Measurements from ENCODE around the gene KRT81. TPM values are rescaled to one million over a fixed set of nuclear protein-coding genes. Genes with fewer than 3 reads are reported as not detected.
"Not testable (repeated sequence)": the region's sequence is repeated elsewhere in the genome, so short reads cannot be mapped to it uniquely, and the experiment has no call there.

The KRT81 gene
- total and polyA plus RNA-seq, 2 of the 4 experiments (the other 2 are of a cell fraction): under 0.01 to 0.05 TPM

DNA sequence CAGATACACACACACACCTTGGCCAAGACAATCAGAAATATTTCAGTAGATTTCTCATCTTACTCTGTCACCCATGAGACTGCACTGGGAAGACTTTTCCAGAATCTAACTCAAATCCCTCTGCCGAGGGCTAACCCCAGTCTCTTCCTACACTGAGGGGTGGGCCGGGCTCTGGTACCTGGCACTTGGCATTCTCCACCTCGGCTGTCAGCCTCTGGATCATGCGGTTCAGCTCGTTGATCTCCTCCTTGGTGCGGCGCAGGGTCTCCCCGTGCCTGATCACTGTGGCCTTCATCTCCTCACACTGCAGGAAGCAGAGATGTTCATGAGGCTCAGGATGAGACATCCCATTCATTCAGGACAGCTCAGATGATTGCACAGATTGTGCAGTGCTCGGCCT is 25.0 kb upstream of the KRT81 start:
- no TSS peak for BruUV-seq (replicated peaks)
- in situ Hi-C loops (cut with MboI; ENCODE audit: low sequenced_read_pairs) (no loop called here), intact Hi-C loops (cut with micrococcal nuclease) (no loop called here)

DNA sequence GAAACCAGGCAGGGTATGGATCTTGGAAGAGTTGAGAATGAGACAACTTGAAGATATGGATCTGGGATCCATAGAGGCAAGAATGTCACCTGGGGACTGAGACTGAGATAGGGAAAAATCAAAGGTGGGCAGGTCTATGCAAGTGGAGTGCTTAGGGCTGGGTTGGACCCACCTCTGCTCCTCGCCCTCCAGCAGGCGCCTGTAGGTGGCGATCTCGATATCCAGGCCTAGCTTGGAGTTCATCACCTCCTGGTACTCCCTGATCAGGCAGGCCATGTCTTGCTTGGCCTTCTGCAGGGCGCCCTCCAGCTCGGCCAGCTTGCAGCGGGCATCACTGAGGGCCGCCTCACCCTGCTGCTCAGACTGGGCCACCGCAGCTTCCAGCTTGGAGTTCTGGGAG is 24.4 kb upstream of the KRT81 start:
- H2AK9ac ChIP-seq (replicated peaks; ENCODE audit: low read depth, low read length, poor library complexity); H3K9me1 ChIP-seq (ENCODE audit: insufficient read depth, low read length); dilution Hi-C loops (cut with HindIII; ENCODE audit: low sequenced_read_pairs, unreplicated experiment); H3K79me1 ChIP-seq (ENCODE audit: low read depth in 1 of 2, low read length in 2 of 2); H3K4me3 ChIP-seq (ENCODE audit: insufficient read depth, low read depth, low read length); BruUV-seq (replicated peaks); H3K14ac ChIP-seq (replicated peaks; ENCODE audit: low read depth, low read length); H4K91ac ChIP-seq (ENCODE audit: insufficient read depth, low read depth, low read length); H3K36me3 ChIP-seq (ENCODE audit: control insufficient read depth, insufficient read depth, low read length); DNase-seq; H3K4ac ChIP-seq (ENCODE audit: low read depth, low read length); H4K8ac ChIP-seq (ENCODE audit: low read depth in 2 of 2, low read length in 2 of 2); H3K56ac ChIP-seq (ENCODE audit: extremely low read depth, insufficient read depth, low read length); ATAC-seq (ENCODE audit: low read depth); H3K23ac ChIP-seq (ENCODE audit: low read depth, low read length); H3K9me3 ChIP-seq (ENCODE audit: control insufficient read depth, insufficient read depth, low read length); H3K9ac ChIP-seq (ENCODE audit: low read depth, low read length); POLR2A ChIA-PET (ENCODE audit: unreplicated experiment); H4K20me1 ChIP-seq (ENCODE audit: insufficient read depth, low read length); H2BK20ac ChIP-seq (ENCODE audit: low read depth, low read length); intact Hi-C loops (cut with micrococcal nuclease); in situ Hi-C loops (cut with MboI; ENCODE audit: low sequenced_read_pairs); H3K18ac ChIP-seq (ENCODE audit: low read depth, low read length); H2AK5ac ChIP-seq (ENCODE audit: low read depth, low read length); H3K4me1 ChIP-seq (ENCODE audit: control insufficient read depth, insufficient read depth, low read length); H2AFZ ChIP-seq (replicated peaks; ENCODE audit: low read length, poor library complexity); H3K4me2 ChIP-seq (ENCODE audit: low read depth, low read length); H3K27ac ChIP-seq (ENCODE audit: insufficient read depth, low read length); H2BK15ac ChIP-seq (ENCODE audit: low read depth, low read length); H4K5ac ChIP-seq (ENCODE audit: low read depth, low read length); H2BK5ac ChIP-seq (ENCODE audit: low read depth, low read length, poor library complexity, severe bottlenecking); H2BK120ac ChIP-seq (ENCODE audit: low read depth, low read length): not testable (repeated sequence)
- CTCF ChIA-PET: interaction anchor here (0.7 to 1.3 kb wide), 2 partner anchors 9 to 12 kb away, joined by 4 to 9 read pairs; no protein-coding TSS in a partner anchor
- WGBS, 2 experiments (ENCODE audit: extremely low coverage in 2 of 2, insufficient read length in 1 of 2): no CpG with 5 or more reads among the region's 9 CpGs
- peaks cover 70% of the 10 kb centered on the region for H3K27me3 ChIP-seq (ENCODE audit: control insufficient read depth, insufficient read depth, low read length)

More for the DNA sequence above, 25.0 kb upstream of the KRT81 start:
- no peak overlapping the region for H3K23ac ChIP-seq (ENCODE audit: low read depth, low read length)
- no peak overlapping the region for H4K8ac ChIP-seq (ENCODE audit: low read depth in 2 of 2, low read length in 2 of 2)
- H2BK120ac ChIP-seq (ENCODE audit: low read depth, low read length): no peak overlapping the region
- ChIA-PET CTCF (interaction anchor here (0.7 to 1.3 kb wide), 2 partner anchors 9 to 11 kb away, joined by 4 to 9 read pairs; no protein-coding TSS in a partner anchor), POLR2A (ENCODE audit: unreplicated experiment) (no interaction called here)
- no peaks in the 10 kb centered on the region for H3K4me1 ChIP-seq (ENCODE audit: control insufficient read depth, insufficient read depth, low read length)
- no peaks in the 10 kb centered on the region for H3K36me3 ChIP-seq (ENCODE audit: control insufficient read depth, insufficient read depth, low read length)
- no peak overlapping the region for H3K27ac ChIP-seq (ENCODE audit: insufficient read depth, low read length)
- 90% methylated on average over 2 of the region's 9 CpGs; no CpG with 5 or more reads in 1 of the 2 experiments for WGBS, 2 experiments (ENCODE audit: extremely low coverage in 2 of 2, insufficient read length in 1 of 2)
- H3K27me3 ChIP-seq (ENCODE audit: control insufficient read depth, insufficient read depth, low read length): peaks cover 75% of the 10 kb centered on the region
- no peak for ATAC-seq (ENCODE audit: low read depth)
- H4K91ac ChIP-seq (ENCODE audit: insufficient read depth, low read depth, low read length): no peak overlapping the region
- TF ChIP-seq RAD21 (IDR thresholded peaks at IDR 0.05; ENCODE audit: low read length): no peak
- TF ChIP-seq MAFK (IDR thresholded peaks at IDR 0.05; ENCODE audit: low read depth, low read length): no peak
- no peak for TF ChIP-seq BHLHE40 (IDR thresholded peaks at IDR 0.05; ENCODE audit: low read depth, low read length)
- TF ChIP-seq CEBPB (IDR thresholded peaks at IDR 0.05; ENCODE audit: low read depth, low read length): no peak
- TF ChIP-seq NFE2L2 (IDR thresholded peaks at IDR 0.05; ENCODE audit: low read depth, low read length): no peak
- TF ChIP-seq, protein P1, sequence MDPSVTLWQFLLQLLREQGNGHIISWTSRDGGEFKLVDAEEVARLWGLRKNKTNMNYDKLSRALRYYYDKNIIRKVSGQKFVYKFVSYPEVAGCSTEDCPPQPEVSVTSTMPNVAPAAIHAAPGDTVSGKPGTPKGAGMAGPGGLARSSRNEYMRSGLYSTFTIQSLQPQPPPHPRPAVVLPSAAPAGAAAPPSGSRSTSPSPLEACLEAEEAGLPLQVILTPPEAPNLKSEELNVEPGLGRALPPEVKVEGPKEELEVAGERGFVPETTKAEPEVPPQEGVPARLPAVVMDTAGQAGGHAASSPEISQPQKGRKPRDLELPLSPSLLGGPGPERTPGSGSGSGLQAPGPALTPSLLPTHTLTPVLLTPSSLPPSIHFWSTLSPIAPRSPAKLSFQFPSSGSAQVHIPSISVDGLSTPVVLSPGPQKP (IDR thresholded peaks at IDR 0.05; ENCODE audit: borderline replicate concordance, low read depth, low read length): no peak
- no peak for TF ChIP-seq RFX5 (IDR thresholded peaks at IDR 0.05; ENCODE audit: low read depth, low read length)
- TF ChIP-seq CHD1 (IDR thresholded peaks at IDR 0.05; ENCODE audit: low read depth, low read length): no peak
- TF ChIP-seq RCOR1 (IDR thresholded peaks at IDR 0.05; ENCODE audit: insufficient replicate concordance, low read length): no peak
- TF ChIP-seq FOS (IDR thresholded peaks at IDR 0.05; ENCODE audit: low read depth, low read length): no peak
- TF ChIP-seq, protein P2, sequence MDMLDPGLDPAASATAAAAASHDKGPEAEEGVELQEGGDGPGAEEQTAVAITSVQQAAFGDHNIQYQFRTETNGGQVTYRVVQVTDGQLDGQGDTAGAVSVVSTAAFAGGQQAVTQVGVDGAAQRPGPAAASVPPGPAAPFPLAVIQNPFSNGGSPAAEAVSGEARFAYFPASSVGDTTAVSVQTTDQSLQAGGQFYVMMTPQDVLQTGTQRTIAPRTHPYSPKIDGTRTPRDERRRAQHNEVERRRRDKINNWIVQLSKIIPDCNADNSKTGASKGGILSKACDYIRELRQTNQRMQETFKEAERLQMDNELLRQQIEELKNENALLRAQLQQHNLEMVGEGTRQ (IDR thresholded peaks at IDR 0.05; ENCODE audit: low read depth, low read length): no peak
- no peak overlapping the region for H3K56ac ChIP-seq (ENCODE audit: extremely low read depth, insufficient read depth, low read length)
- no peak overlapping the region for H3K4ac ChIP-seq (ENCODE audit: low read depth, low read length)
- H2AFZ ChIP-seq (replicated peaks; ENCODE audit: low read length, poor library complexity): no peak overlapping the region
- no peak overlapping the region for H3K9ac ChIP-seq (ENCODE audit: low read depth, low read length)
- no peaks in the 10 kb centered on the region for H4K20me1 ChIP-seq (ENCODE audit: insufficient read depth, low read length)
- no peak overlapping the region for H3K18ac ChIP-seq (ENCODE audit: low read depth, low read length)
- H2AK5ac ChIP-seq (ENCODE audit: low read depth, low read length): no peak overlapping the region
- H2BK20ac ChIP-seq (ENCODE audit: low read depth, low read length): no peak overlapping the region
- H3K9me3 ChIP-seq (ENCODE audit: control insufficient read depth, insufficient read depth, low read length): no peaks in the 10 kb centered on the region
- H3K14ac ChIP-seq (replicated peaks; ENCODE audit: low read depth, low read length): no peak overlapping the region
- no peaks in the 10 kb centered on the region; the same call in 1 of the 2 replicates for H3K9me1 ChIP-seq (ENCODE audit: insufficient read depth, low read length)
- no peak overlapping the region for H4K5ac ChIP-seq (ENCODE audit: low read depth, low read length)
- DNase-seq: no peak
- no peaks in the 10 kb centered on the region for H3K79me1 ChIP-seq (ENCODE audit: low read depth in 1 of 2, low read length in 2 of 2)
- H2BK15ac ChIP-seq (ENCODE audit: low read depth, low read length): no peak overlapping the region
- dilution Hi-C loops (cut with HindIII; ENCODE audit: low sequenced_read_pairs, unreplicated experiment): no loop called here
- H2BK5ac ChIP-seq (ENCODE audit: low read depth, low read length, poor library complexity, severe bottlenecking): no peak overlapping the region
- no peak overlapping the region for H3K4me2 ChIP-seq (ENCODE audit: low read depth, low read length)
- H3K4me3 ChIP-seq (ENCODE audit: insufficient read depth, low read depth, low read length): no peak overlapping the region
- no peak overlapping the region for H2AK9ac ChIP-seq (replicated peaks; ENCODE audit: low read depth, low read length, poor library complexity)

All from IMR-90 (cell line).